Colon (tissue), 2 donors: ENCODE data around the gene MRNIP.

ENCODE experiments used
- FAIRE-seq: peaks from 2 replicates; lab custom pipeline; 2012; peaks lifted over from hg19 to GRCh38; lab: Jason Lieb, UNC
- donor health status: control.
- donor health status: control.

MRNIP gene

DNA sequence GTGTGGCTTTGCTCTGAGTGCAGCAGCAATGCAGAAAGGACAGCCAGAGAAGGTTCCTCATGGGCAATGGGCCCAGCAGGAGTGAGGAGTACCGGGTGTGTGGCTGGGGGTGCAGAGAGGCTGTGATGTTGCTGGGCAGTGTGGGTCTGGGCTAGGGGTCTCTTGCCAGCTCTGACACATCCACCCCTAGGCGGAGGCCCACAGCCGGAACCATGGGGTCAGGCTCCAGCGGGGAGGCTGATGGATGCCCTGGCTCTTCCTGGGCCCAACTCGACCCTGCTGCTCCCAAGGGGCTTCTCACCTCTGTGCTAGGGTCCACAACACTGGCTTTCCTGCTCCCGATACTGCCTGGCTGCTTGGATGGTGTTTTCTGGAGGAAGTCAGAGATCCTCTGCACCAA lies 29.2 kb upstream of the MRNIP start:
- FAIRE-seq = no peak

DNA sequence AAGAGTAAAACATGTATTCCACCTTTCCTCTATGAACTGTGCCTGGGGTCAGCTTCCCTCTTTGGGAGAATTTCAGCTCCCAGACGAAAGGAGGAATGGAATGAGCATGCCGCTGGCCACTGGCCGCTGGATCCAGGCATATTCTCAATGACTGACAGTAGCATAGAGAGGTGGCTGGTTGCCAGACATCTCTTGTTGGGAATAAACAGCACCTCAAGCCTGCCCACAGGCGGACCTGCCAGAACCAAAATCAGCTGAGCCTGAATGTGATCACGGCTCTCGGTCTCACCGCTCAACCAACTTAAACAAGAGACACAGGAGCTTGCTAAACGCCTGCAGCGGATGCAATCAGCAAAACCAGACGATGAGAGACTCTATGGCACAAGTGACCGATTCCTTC lies 28.5 kb upstream of the MRNIP start:
- FAIRE-seq = no peak

DNA sequence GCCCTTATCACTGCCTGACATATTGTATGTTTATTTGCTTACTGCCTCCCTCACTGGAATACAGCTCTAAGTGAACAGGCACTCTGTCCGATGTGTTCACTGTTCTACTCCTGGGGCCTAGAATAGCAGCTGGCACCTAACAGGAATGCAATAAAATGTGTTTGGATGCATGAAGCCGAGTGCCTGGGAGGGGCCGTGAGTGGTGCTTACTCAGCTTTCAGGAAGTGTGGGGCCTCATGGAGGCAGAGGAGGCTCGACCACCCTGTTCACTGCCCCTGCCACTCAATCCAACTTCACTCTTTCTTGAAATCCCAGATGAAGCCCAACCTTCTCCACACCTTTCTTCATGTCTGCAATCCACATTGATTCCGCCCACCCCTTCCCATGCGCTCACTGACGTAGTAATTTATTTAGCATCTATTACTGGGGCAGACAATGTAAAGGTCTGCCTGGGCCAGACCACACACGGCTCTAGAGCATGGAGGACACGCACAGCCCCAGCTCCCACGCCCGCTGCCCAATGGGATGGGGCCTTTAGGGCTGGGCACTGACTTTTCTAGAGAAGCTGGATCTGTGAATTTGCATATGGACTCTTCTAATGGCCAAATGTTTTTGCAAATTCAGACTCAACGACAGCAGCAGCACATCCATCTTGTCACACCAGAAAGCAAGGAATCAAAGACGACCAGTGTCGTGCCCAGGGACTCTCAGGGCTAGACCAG lies 27.7 kb upstream of the MRNIP start:
- no peak for FAIRE-seq

DNA sequence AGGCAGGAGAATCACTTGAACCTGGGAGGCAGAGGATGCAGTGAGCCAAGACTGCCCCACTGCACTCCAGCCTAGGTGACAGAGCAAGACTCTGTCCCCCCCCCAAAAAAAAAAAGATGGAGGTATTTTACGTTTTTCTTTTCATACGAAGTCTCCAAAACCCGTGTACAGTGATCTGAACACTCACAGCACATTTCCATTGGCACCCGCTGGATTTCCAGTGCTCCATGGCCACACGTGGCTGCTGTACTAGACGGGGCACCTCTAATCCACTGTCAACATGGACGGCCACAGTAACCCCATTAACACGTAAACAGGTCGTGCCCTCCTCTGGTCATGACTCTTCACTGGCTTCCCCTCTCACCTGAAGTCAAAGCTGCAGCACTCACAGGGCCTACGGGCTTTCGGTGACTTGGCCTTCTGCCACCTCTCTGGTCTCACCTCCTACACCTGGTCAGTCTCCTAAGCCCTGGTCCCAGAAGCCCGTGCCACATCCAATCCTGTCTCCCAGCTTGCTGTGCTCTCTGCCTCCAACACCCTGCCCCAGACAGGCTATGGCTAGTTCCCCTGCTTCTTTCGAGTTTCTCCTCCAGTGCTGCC lies 27.0 kb upstream of the MRNIP start:
- no peak for FAIRE-seq

DNA sequence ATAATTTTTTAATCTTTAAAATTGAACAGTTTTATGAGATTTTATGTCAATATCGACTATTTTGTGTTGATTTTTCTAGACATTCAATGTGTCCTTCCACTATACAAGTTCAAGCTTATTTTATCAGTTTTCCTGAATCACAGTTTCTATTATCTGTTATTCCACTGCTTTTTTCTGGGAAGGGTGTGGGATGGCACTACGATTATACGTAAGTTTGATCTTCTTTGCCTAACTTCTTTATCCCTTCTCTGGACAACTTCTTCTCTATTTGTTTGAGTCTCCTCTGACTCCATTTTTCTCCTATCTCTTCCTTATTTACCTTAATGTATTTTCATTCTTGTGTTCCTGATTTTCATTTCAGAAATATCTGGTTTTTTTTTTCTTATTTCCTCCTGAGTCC lies 24.5 kb upstream of the MRNIP start:
- FAIRE-seq = no peak

- FAIRE-seq = no peak
These were observed 23.7 kb upstream of the MRNIP start for GRCh38 chr5:179882338-179882737.

GRCh38 chr5:179880848-179881590 lies 22.4 kb upstream of the MRNIP start:
- FAIRE-seq = no peak

DNA sequence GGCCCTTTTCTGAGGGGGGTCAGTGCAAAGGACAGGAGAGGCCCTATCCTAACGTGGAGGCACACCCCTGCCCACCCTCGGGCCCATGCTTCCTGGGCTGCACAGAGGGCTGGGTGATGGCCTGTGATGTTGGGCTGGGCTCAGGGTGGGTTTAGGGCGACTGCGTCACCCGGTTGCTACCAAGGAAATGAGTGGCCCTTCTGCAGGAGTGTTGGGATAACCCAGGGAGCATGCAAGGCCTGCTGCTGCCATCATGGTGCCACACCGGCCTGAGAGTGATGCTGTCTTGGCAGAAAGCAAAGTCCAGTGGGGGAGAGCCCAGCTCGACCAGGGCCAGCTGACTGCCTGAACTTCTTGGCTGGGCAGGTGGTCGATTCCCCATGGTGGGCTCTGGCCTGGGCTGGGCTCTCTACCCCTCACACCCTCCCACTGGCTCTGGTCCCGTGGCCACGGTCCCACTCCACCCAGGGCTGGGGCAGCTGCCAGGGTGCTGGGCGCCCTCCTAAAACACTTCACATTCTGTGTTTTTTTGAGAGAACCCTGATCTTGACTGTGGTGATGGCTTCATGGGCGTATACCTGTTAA lies 21.5 kb upstream of the MRNIP start:
- no peak for FAIRE-seq

DNA sequence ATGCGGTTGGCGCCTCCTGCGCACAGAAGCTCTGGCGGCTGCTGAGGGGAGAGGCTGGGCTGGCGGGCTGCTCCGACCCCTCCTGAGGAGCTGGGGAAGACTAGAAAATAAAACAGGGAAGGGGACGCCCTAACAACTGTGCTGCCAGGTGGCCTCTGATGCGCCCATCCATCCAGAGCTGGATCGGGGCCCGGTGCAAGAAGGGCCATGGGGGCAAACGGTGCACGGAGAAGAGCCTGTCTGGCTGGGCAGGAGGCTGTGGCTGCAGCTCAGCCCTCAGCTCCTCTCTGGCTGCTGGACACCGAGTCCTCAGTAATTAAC lies 21.0 kb upstream of the MRNIP start:
- FAIRE-seq = no peak

DNA sequence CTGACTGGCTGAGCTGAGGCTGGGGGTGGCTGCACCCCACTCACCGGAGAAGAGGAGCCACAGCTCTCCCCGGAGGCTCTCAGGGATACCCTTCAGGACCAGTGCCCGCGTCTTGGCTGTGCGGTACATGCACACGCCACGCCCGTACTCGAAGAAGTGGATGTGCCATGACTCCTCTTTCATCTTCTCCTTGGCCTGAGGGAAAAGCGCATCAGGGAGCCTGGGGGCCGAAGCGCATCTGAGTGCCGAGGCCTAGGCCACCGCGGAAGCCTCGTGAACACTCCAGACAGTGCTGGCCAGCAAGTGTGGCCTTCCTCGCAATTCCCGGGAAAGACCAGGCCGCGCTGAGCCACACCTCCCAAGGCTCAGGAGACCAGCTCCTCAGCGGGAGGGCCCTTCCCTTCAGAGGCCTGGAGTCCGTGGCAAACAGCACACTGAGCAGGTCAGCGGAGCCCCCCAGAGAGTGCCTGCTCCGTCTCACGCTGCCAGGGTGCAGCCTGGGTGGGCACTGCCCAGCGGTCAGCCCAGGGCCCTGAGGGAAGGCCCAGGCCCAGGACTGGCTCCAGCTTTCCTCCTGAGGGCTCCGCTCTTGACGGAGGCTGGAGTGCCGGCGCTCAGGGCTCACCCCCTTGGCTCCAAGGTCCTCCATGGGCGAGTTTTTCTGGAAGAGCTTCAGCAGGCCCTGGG lies 20.5 kb upstream of the MRNIP start:
- no peak for FAIRE-seq

GRCh38 chr5:179878222-179879002 lies 19.8 kb upstream of the MRNIP start:
- FAIRE-seq = no peak

DNA sequence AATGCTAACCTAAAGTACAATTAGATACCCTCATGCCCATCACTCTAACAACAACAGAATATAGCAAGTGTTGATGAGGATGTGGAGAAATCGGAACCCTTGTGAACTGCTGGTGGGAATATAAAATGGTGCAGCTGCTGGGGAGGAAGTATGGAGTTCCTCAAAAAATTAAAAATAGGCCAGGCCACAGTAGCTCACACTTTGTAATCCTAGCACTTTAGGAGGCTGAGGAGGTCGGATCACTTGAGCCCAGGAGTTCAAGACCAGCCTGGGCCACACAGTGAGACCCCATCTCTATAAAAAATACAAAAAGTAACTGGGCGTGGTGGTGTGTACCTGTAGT lies 18.0 kb upstream of the MRNIP start:
- no peak for FAIRE-seq

DNA sequence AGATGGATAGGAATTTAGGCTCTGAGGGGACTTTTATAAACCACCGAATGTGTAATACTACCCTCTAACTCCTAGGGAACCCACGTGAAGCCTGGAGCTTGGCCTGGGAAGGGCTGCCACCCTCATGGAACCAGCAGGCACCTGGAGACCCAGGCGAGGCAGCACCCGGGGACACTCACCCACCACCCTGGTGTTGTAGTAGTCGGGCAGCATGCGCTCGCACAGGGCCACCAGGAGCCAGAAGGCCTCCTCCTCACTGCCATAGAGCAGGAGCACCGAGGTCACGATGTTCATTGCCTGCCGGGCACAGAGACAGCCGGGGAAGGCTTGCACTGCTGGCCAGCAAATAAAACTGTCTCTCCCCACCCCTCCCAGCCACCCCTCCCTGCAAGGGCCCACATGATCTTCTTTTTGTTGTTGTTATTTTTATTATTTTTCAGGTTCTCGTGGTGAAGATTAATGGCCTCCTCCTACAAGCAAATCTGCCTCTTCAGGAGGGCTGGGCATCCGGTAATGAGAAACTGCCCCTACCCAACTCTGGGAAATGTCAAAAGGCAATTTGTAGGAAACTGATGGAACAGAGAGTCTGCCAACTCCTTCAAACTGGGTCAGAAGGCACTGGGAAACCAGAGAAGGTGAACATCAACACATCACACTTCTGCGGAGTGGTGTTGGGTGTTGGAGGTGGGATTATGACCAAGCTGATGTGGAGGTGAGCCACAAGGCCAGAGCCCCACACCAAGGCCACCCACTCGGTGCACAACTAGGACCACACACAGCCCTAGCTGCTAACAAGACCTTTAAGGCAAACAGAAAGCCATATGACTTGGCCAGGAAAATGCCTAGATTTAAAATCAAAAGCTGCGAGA lies 17.4 kb upstream of the MRNIP start:
- no peak for FAIRE-seq

DNA sequence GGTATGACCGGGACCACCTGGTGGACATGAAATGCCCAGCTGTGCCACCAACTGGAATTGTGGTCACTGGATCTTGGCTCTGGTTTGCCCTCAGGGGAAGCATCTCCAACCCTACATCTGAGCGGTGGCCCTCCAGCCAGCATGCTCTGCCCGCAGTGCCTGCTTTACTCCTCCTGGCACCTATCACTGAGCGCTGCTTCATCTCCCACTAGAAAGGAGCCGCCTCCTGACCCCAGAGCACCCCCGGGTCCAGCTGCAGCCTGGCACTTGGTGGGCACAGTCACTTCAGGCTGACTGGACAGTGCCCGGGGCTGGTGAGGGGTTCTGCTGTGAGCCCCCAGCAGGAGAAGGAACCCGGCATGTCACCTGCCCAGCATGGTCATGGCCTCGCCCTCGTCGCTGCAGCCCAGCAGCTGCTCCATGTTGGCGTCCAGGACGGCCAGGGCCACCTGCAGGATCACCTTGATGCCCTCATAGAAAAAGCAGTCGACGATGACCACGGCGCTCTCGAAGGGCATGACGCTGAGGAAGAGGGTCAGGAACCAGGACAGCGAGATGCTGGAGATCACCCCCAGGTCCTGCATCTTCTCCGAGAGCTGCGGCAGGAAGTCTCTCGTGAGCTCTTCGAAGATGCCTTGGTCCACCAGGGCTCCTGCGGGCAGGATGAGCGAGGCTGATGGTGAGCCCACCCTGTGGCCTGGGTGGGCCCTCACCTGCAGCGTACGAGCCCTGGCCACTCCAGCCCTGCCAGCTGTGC lies 16.1 kb upstream of the MRNIP start:
- no peak for FAIRE-seq

DNA sequence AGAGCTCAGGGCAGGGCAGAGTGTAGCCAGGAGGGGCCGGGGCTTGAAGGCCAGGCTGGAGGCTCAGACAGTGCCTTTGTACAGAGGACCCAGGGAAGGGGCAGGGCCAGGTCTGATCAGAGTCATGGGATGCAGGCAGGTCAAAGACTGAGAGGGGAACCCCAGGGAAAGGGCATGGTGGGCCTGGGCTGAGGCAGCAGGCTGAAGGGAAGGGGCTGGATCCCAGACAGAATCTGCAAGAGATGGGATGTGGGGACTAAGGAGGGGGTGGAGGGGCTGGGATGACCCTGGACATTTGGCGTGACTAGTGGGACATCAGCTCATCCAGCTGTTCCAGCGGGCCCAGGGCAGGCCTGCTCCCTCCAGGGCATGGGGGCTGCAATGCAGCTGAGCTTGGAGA lies 15.5 kb upstream of the MRNIP start:
- FAIRE-seq = no peak

- no peak for FAIRE-seq
These were observed 15.0 kb upstream of the MRNIP start for GRCh38 chr5:179873588-179874110.

DNA sequence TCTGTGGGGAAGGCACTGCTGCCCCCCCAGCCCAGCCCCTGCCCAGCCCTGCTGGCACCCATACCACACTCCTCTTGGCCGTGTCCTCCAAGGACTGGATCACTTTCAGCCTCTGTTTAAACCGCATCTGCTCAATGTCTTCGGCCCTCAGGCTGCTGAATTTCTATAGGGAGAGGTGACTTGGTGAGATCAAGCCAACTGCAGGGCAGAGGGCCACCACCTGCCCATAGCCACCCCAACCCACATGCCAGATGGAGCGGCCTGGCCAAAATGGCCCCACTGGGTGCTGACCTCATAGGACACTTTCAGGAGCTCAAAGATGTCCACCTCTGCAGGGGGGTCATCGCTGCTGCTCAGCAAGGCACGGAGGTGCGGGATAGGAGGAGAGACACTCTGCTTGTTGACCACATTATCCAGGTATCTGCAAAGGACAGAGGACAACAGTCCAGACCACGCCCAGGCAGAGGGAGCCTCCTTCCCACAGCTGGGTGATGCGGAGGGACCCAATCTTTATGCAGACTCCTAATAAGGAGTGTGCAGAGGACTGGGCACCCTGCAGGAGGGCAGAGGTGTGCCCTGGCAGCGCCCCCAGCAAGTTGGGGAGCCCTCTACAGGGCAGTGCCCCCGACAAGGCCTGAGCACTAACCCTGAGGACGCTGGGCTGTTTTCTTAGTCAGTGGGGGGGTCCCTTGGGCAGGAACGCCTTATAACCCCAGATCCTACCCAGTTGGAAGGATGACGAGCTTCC lies 14.4 kb upstream of the MRNIP start:
- no peak for FAIRE-seq

GRCh38 chr5:179872055-179872827 lies 13.6 kb upstream of the MRNIP start:
- FAIRE-seq = no peak
